ENCODE results near the gene CASP10.

- TF ChIP-seq GABPB1 (CRISPR knock-in tag; IDR thresholded peaks at IDR 0.05) = no peak
- TF ChIP-seq CTCF (IDR thresholded peaks at IDR 0.05) = no peak
- no peak for TF ChIP-seq E2F1 (CRISPR knock-in tag; IDR thresholded peaks at IDR 0.05)
- TF ChIP-seq SP1 (CRISPR knock-in tag; conservative IDR thresholded peaks at IDR 0.05) = no peak
Observed at GRCh38 chr2:201220102-201220570, 37.2 kb downstream of the CASP10 start.

Measured in WTC11 (cell line).